ENCODE data around the gene CALML3.

The CALML3 gene

GRCh38 chr10:5507649-5508131 is 17.1 kb upstream of the CALML3 start:
- no peak for DNase-seq (ENCODE audit: low read depth)

GRCh38 chr10:5508161-5508604 is 16.6 kb upstream of the CALML3 start:
- DNase-seq (ENCODE audit: low read depth) = no peak

- DNase-seq (ENCODE audit: low read depth) = no peak
Measured at GRCh38 chr10:5508786-5509185, 16.0 kb upstream of the CALML3 start.

GRCh38 chr10:5509236-5509635 is 15.5 kb upstream of the CALML3 start:
- no peak for DNase-seq (ENCODE audit: low read depth)

- DNase-seq (ENCODE audit: low read depth) = no peak
Measured at GRCh38 chr10:5509691-5510090, 15.1 kb upstream of the CALML3 start.

GRCh38 chr10:5510281-5511072 is 14.3 kb upstream of the CALML3 start:
- DNase-seq (ENCODE audit: low read depth) = no peak

GRCh38 chr10:5511231-5511884 is 13.4 kb upstream of the CALML3 start:
- DNase-seq (ENCODE audit: low read depth) = no peak

- no peak for DNase-seq (ENCODE audit: low read depth)
Measured at GRCh38 chr10:5511885-5512280, 12.9 kb upstream of the CALML3 start.

GRCh38 chr10:5512331-5512730 is 12.4 kb upstream of the CALML3 start:
- DNase-seq (ENCODE audit: low read depth) = no peak

GRCh38 chr10:5512881-5513612 is 11.7 kb upstream of the CALML3 start:
- DNase-seq (ENCODE audit: low read depth) = no peak

- no peak for DNase-seq (ENCODE audit: low read depth)
Measured at GRCh38 chr10:5514226-5514850, 10.4 kb upstream of the CALML3 start.

GRCh38 chr10:5515948-5516761 is 8.6 kb upstream of the CALML3 start:
- no peak for DNase-seq (ENCODE audit: low read depth)

- DNase-seq (ENCODE audit: low read depth) = no peak
Measured at GRCh38 chr10:5517546-5517945, 7.2 kb upstream of the CALML3 start.

GRCh38 chr10:5518143-5518542 is 6.6 kb upstream of the CALML3 start:
- no peak for DNase-seq (ENCODE audit: low read depth)

- DNase-seq (ENCODE audit: low read depth) = no peak
Measured at GRCh38 chr10:5519054-5519453, 5.7 kb upstream of the CALML3 start.

- DNase-seq (ENCODE audit: low read depth) = no peak
Measured at GRCh38 chr10:5522913-5523560, 1.7 kb upstream of the CALML3 start.

GRCh38 chr10:5523796-5524574 is 776 bp upstream of the CALML3 start:
- no peak for DNase-seq (ENCODE audit: low read depth)

GRCh38 chr10:5525561-5526341 is 990 bp downstream of the CALML3 start:
- DNase-seq (ENCODE audit: low read depth) = peak; percentile 18

GRCh38 chr10:5526691-5527331 is 2.0 kb downstream of the CALML3 start:
- DNase-seq (ENCODE audit: low read depth) = no peak

Measured in iris pigment epithelial cell (primary cell).